SHP77 (cell line): ENCODE results near the gene NFE2.

ENCODE experiments used
- DNase-seq, 2 experiments: peaks; one replicate each; lab custom pipeline; 2025; lab: John Stamatoyannopoulos, UW

Gene NFE2

GRCh38 chr12:54249489-54249888 is 51.3 kb downstream of the NFE2 start:
- DNase-seq = no peak

GRCh38 chr12:54246011-54246641 is 54.7 kb downstream of the NFE2 start:
- no peak for DNase-seq
